Activated effector memory CD4-positive, alpha-beta T cell treated with Interleukin-2 at 50 U/mL for 16 hours (primary cell): ENCODE data around the gene MED20.

Experiments used
- DNase-seq: peaks from one replicate; pipeline ENCODE4 v3.0.0-alpha.2; 2020

The MED20 gene

GRCh38 chr6:41901882-41902519, 18.9 kb downstream of the MED20 start:
- peak; percentile 28 for DNase-seq

- no peak for DNase-seq
These were observed 20.1 kb downstream of the MED20 start for GRCh38 chr6:41900861-41901260.

GRCh38 chr6:41896281-41896680, 24.7 kb downstream of the MED20 start:
- no peak for DNase-seq

GRCh38 chr6:41895300-41896233, 25.4 kb downstream of the MED20 start, which contains the start of gene USP49:
USP49 (minus strand) TSS chr6:41895375; CDS start chr6:41806983, 88,392 bp downstream.
- DNase-seq, result peak; percentile 85

- DNase-seq, result no peak
These were observed 26.3 kb downstream of the MED20 start for GRCh38 chr6:41894366-41895299.

GRCh38 chr6:41892921-41893564, 27.9 kb downstream of the MED20 start:
- no peak for DNase-seq

- no peak for DNase-seq
These were observed 33.6 kb downstream of the MED20 start for GRCh38 chr6:41887331-41887751.

GRCh38 chr6:41885930-41886329, 35.0 kb downstream of the MED20 start:
- no peak for DNase-seq

GRCh38 chr6:41884957-41885356, 36.0 kb downstream of the MED20 start:
- DNase-seq, result no peak

- no peak for DNase-seq
These were observed 39.4 kb downstream of the MED20 start for GRCh38 chr6:41881506-41881905.

GRCh38 chr6:41878961-41879405, 42.0 kb downstream of the MED20 start:
- no peak for DNase-seq

- no peak for DNase-seq
These were observed 42.7 kb downstream of the MED20 start for GRCh38 chr6:41878246-41878645.

- no peak for DNase-seq
These were observed 43.8 kb downstream of the MED20 start for GRCh38 chr6:41877051-41877680.

- no peak for DNase-seq
These were observed 46.2 kb downstream of the MED20 start for GRCh38 chr6:41874741-41875140.

GRCh38 chr6:41872147-41872546, 48.8 kb downstream of the MED20 start:
- no peak for DNase-seq

- no peak for DNase-seq
These were observed 49.2 kb downstream of the MED20 start for GRCh38 chr6:41871691-41872090.

- DNase-seq, result no peak
These were observed 61.6 kb downstream of the MED20 start for GRCh38 chr6:41859356-41859755.

- no peak for DNase-seq
These were observed 62.2 kb downstream of the MED20 start for GRCh38 chr6:41858703-41859102.
